GM12872 (cell line): ENCODE data around the gene OPCML.

Source experiments
- TF ChIP-seq, protein P1 (sequence below): IDR thresholded peaks from 3 replicates; pipeline ENCODE4 v1.5.1; 2011; ENCODE audit warnings: low read depth, mild to moderate bottlenecking, low read length, moderate library complexity; ENCODE audit not compliant: insufficient read depth

Gene OPCML

DNA sequence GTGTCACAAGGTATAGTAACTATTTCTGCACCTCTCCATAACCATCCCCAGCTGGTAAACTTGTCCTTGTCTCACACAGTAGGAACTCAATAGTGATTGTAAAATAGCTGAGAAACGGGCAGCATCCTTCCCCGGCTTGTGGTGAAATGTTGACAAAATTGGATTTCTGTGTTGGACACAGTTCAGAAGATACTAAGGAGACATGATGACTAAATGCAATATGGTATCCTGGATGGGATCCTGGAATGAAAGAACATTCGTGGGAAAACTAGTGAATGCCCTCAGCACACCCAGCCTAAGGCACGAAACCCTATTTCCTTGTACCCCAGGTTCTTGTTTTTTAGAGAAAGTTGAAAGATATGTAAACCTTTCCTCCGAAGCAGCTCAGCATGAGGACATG lies 18.8 kb upstream of the OPCML start:
- TF ChIP-seq, protein P1, sequence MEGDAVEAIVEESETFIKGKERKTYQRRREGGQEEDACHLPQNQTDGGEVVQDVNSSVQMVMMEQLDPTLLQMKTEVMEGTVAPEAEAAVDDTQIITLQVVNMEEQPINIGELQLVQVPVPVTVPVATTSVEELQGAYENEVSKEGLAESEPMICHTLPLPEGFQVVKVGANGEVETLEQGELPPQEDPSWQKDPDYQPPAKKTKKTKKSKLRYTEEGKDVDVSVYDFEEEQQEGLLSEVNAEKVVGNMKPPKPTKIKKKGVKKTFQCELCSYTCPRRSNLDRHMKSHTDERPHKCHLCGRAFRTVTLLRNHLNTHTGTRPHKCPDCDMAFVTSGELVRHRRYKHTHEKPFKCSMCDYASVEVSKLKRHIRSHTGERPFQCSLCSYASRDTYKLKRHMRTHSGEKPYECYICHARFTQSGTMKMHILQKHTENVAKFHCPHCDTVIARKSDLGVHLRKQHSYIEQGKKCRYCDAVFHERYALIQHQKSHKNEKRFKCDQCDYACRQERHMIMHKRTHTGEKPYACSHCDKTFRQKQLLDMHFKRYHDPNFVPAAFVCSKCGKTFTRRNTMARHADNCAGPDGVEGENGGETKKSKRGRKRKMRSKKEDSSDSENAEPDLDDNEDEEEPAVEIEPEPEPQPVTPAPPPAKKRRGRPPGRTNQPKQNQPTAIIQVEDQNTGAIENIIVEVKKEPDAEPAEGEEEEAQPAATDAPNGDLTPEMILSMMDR, result no peak

GRCh38 chr11:133549826-133550225 lies 17.5 kb upstream of the OPCML start:
- TF ChIP-seq, protein P1, result no peak

GRCh38 chr11:133548641-133549040 lies 16.3 kb upstream of the OPCML start:
- TF ChIP-seq, protein P1, result no peak

- TF ChIP-seq, protein P1, result no peak
Measured at GRCh38 chr11:133547808-133548494, 15.7 kb upstream of the OPCML start.

DNA sequence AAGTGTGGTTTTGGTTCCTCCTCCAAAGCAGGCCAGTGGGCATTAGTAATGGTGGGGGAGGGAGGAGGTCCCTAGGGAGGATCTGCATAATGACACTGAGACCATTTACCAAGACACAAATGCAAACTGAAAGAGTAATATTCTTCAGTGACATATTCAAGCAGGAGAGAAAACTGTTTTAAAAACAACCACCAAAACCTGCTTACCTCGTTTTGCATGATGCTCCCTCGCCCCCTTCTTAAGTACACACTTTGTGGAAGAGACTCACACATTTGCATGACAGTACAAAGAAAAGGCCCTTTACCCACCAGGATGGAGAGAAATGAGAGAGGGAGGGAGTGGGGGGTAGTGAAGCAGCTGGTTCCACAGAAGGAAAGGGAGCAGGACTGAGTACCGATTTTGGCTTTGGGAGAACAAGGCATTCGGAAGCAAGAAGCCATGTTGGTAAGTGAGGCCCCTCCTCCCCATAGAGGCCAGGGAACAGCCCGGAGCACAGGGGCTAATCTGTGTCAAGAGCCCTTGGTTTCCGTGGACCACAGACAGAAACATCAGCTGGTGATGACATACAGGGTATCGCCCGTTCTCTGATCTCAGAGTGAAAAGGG lies 13.0 kb upstream of the OPCML start:
- TF ChIP-seq, protein P1, result no peak

- TF ChIP-seq, protein P1, result no peak
Measured at GRCh38 chr11:133541720-133542095, 9.4 kb upstream of the OPCML start.

GRCh38 chr11:133541021-133541719 lies 8.9 kb upstream of the OPCML start:
- TF ChIP-seq, protein P1, result no peak
